HG03469 (cell line): ENCODE results near the gene CRB1.

Experiments
- ATAC-seq: cut with Tn5 transposase; IDR thresholded peaks from one replicate; pipeline ENCODE4 v1.9.1; 2021; ENCODE audit warnings: mild to moderate bottlenecking, moderate library complexity, moderate number of reproducible peaks; ENCODE audit not compliant: unreplicated experiment

Gene CRB1

GRCh38 chr1:197302775-197303174, 34.7 kb downstream of the CRB1 start:
- ATAC-seq = no peak

GRCh38 chr1:197303463-197303862, 35.4 kb downstream of the CRB1 start:
- ATAC-seq = no peak

- no peak for ATAC-seq
Observed at GRCh38 chr1:197304638-197305200, 36.7 kb downstream of the CRB1 start.

GRCh38 chr1:197305925-197306324, 37.9 kb downstream of the CRB1 start:
- no peak for ATAC-seq

GRCh38 chr1:197306381-197307062, 38.5 kb downstream of the CRB1 start:
- no peak for ATAC-seq

- ATAC-seq = no peak
Observed at GRCh38 chr1:197307136-197307535, 39.1 kb downstream of the CRB1 start.

GRCh38 chr1:197307551-197307950, 39.5 kb downstream of the CRB1 start:
- no peak for ATAC-seq

- ATAC-seq = no peak
Observed at GRCh38 chr1:197311081-197311480, 43.0 kb downstream of the CRB1 start.

GRCh38 chr1:197312163-197312562, 44.1 kb downstream of the CRB1 start:
- no peak for ATAC-seq

- ATAC-seq = no peak
Observed at GRCh38 chr1:197313713-197314112, 45.7 kb downstream of the CRB1 start.

GRCh38 chr1:197314682-197315081, 46.6 kb downstream of the CRB1 start:
- no peak for ATAC-seq

GRCh38 chr1:197319631-197320030, 51.6 kb downstream of the CRB1 start:
- no peak for ATAC-seq

- no peak for ATAC-seq
Observed at GRCh38 chr1:197320991-197321531, 53.0 kb downstream of the CRB1 start.

- no peak for ATAC-seq
Observed at GRCh38 chr1:197321811-197322210, 53.8 kb downstream of the CRB1 start.

- no peak for ATAC-seq
Observed at GRCh38 chr1:197327776-197328364, 59.8 kb downstream of the CRB1 start.

GRCh38 chr1:197330213-197330612, 62.2 kb downstream of the CRB1 start:
- no peak for ATAC-seq

GRCh38 chr1:197331565-197331964, 63.5 kb downstream of the CRB1 start:
- no peak for ATAC-seq

- no peak for ATAC-seq
Observed at GRCh38 chr1:197333041-197333440, 65.0 kb downstream of the CRB1 start.

GRCh38 chr1:197336571-197336970, 68.5 kb downstream of the CRB1 start:
- no peak for ATAC-seq

- ATAC-seq = no peak
Observed at GRCh38 chr1:197339106-197340060, 71.3 kb downstream of the CRB1 start.

- ATAC-seq = no peak
Observed at GRCh38 chr1:197341626-197342025, 73.6 kb downstream of the CRB1 start.
